Measurements from ENCODE around the gene APOBEC3G.

The APOBEC3G gene

GRCh38 chr22:39092111-39092862, 15.2 kb downstream of the APOBEC3G start:
- no peak for DNase-seq

GRCh38 chr22:39094717-39095389, 17.8 kb downstream of the APOBEC3G start:
- DNase-seq: no peak

- no peak for DNase-seq
Observed at GRCh38 chr22:39095971-39096370, 18.9 kb downstream of the APOBEC3G start.

- no peak for DNase-seq
Observed at GRCh38 chr22:39097098-39098020, 20.3 kb downstream of the APOBEC3G start, which contains the start of gene APOBEC3H. Gene APOBEC3H (plus strand): TSS chr22:39097244. CDS start chr22:39100279, 3,035 bp downstream.

GRCh38 chr22:39098026-39098425, 21.0 kb downstream of the APOBEC3G start:
- DNase-seq: no peak

- DNase-seq: no peak
Observed at GRCh38 chr22:39098576-39098975, 21.5 kb downstream of the APOBEC3G start.

GRCh38 chr22:39101226-39101625, 24.2 kb downstream of the APOBEC3G start:
- DNase-seq: no peak

GRCh38 chr22:39103431-39103830, 26.4 kb downstream of the APOBEC3G start:
- no peak for DNase-seq

- no peak for DNase-seq
Observed at GRCh38 chr22:39106326-39106725, 29.3 kb downstream of the APOBEC3G start.

GRCh38 chr22:39108487-39108886, 31.4 kb downstream of the APOBEC3G start:
- DNase-seq: no peak

GRCh38 chr22:39109361-39109760, 32.3 kb downstream of the APOBEC3G start:
- no peak for DNase-seq

- DNase-seq: no peak
Observed at GRCh38 chr22:39110631-39111561, 33.8 kb downstream of the APOBEC3G start.

- DNase-seq: no peak
Observed at GRCh38 chr22:39114112-39114511, 37.0 kb downstream of the APOBEC3G start.

GRCh38 chr22:39115570-39115969, 38.5 kb downstream of the APOBEC3G start:
- DNase-seq: no peak

GRCh38 chr22:39115977-39116621, 39.0 kb downstream of the APOBEC3G start:
- DNase-seq: no peak

- DNase-seq: no peak
Observed at GRCh38 chr22:39117585-39118191, 40.6 kb downstream of the APOBEC3G start.

- no peak for DNase-seq
Observed at GRCh38 chr22:39120983-39121382, 43.9 kb downstream of the APOBEC3G start.

- DNase-seq: no peak
Observed at GRCh38 chr22:39122772-39123470, 45.8 kb downstream of the APOBEC3G start.

- no peak for DNase-seq
Observed at GRCh38 chr22:39123751-39124581, 46.9 kb downstream of the APOBEC3G start.

- no peak for DNase-seq
Observed at GRCh38 chr22:39125622-39126021, 48.5 kb downstream of the APOBEC3G start.

Measured in NCI-H526 treated with DMSO at 0.1 percent for 48 hours (cell line).